NCI-H2196 (cell line): Measurements from ENCODE around the gene IGSF11.
"Not testable (repeated sequence)": the region's sequence is repeated elsewhere in the genome, so short reads cannot be mapped to it uniquely, and the experiment has no call there.

Experiments
- DNase-seq: peaks from one replicate; lab custom pipeline; 2025; ENCODE audit not compliant: unreplicated experiment; lab: John Stamatoyannopoulos, UW

Gene IGSF11

DNA sequence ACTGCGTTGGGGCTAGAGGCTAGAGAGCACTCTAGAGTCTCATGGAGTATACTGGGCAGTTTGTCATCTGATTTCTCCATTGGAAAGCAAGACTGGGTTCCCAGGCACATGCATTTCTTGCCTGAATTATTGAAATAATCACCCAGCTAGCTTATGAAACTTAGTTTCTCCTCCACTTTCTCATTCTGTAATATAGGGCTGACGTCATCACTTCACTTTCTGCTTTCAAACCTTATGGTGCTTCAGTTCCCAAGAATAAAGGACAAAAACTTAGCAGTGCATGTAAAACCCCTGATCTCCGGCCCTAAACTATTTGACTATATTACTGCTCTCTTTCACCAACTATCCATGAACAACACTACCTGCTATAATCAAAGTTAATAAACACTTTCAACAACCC lies 147.9 kb downstream of the IGSF11 start:
- DNase-seq: no peak

DNA sequence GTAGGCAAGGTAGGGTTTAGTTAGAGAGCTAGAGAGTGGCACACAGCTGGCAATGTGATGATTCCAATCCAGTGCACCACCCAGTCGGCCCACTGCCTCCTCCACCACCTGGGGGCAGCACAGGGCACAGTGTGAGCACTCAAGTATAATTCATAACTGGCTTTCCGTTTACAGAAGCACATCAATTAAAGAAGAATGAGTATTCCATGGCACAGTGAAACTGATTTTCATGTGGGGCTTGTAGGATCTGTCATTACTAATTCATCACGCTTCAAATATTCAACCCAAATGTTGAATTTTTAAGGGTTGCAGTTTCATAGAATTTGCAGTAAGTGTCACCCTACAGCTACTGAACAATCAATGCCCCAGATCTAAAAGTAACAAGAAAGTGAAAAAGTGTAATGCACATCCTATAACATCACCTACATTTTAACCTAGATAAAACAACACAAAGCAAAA lies 149.9 kb downstream of the IGSF11 start:
- peak; percentile 81 for DNase-seq

DNA sequence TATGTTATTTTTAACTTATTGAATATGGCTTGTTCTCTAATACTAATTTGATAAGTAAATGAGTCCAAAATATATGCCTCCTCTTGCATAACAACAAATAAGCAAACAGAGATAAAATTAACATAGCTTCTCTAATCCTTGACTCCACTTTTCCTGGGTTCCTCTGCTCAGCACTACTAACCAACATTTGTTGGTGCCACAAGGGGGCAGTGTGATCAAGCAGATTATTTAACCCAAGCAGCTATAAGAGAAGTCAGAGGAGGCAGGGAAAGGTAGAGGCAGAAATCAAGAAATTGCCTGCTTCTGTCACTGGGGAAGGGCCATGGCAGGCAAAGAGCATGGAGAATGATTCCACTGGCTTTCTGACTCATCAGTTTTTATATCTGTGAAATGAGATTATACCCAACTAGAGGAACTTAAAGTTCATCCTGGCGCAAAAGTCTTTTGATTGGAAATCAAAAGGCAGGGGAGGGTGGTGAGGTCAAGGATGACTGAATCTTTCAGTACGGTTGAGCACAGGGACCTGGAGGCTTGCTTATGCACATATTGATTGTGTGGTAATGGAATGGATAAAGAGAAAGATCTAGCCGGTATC lies 152.2 kb downstream of the IGSF11 start:
- DNase-seq: peak; percentile 75

DNA sequence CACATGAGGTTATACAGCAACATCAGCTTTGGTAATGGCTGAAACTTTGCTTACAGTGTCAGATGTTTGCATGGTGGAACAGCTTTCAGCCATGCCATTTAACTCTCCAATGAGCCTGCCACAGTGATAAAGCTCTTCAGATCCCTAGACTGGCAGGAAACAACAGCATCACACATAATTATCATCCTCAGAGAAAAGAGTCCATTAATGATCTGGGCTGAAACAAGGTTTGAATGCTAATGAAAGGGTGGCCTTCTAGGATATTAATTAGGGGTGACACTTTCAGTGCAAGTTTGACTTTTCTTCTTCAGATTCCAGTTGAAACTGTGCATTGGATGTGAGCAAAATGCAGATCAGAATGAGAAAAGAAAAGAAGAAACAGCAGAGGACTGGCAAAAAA lies 166.6 kb downstream of the IGSF11 start:
- DNase-seq: no peak

DNA sequence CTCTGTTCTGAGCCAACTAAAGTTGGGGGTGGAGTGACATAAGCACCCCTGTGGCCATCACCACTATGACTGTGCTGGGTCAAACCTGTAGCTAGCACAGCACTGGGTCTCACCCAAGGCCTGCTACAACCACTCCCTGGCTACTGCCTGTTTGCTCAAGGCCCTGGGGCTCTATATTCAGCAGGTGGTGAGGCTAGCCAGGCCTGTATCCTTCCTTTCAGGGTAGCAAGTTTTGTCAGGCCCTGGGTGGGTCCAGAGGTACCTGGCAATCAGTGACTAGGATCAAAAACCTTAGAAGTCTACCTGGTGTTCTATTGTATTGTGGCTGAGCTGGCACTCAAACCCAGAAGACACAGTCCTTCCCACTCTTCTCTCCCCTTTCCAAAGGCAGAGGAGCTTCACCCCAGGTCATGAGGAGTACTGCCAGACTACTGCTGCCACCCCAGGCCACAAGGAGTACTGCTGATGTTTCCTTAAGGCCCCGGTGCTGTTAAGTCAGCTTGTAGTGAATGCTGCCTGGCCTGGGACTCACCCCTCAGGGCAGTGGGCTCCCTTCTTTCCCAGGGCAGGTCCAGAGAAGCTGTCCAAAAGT lies 170.8 kb downstream of the IGSF11 start:
- no peak for DNase-seq

DNA sequence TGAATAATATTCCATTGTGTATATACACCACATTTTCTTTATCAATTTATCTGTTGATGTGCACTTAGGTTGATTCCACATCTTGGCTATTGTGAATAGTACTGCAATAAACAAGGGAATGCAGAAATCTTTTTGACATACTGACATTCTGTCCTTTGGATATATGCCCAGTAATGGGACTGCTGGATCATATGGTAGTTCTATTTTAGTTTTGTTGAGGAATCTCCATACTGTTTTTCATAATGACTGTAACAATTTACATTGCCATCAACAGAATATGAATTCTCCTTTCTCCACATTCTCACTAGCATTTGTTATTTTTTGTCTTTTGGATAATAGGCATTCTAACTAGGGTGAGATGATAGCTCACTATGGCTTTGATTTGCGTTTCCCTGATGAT lies 174.7 kb downstream of the IGSF11 start:
- no peak for DNase-seq

DNA sequence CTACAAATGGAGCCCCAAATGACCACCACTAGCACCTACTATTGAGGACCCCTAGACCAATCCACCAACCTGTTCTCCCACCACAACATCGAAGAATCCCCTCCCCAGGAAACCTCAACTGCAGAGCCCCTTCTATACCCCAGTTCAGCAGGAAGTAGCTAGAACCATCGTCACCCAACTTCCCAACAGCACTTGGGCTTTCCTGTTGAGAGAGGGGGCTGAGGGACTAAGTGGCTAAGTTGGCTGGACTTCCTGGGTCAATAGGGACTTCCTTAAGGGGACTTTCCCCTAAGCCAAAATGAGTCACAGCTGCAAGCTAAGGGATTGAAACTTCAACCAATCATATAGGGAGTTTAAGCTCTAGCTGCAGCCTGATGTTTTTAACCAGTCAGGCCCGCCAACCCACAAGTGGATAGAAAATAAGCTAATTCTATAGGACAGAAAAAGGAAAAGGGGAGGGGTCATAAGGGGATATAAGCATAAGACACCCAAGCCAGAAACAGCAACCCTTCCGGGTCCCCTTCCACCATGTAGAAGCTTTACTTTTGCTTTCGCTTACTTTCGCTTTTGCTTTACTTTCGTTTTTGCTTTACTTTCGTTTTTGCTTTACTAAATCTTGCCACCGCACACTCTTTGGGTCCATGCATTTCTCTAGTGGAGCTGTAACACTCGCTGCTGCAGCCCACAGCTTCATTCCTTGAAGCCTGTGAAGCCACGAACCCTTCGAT lies 183.0 kb downstream of the IGSF11 start:
- DNase-seq: not testable (repeated sequence)

DNA sequence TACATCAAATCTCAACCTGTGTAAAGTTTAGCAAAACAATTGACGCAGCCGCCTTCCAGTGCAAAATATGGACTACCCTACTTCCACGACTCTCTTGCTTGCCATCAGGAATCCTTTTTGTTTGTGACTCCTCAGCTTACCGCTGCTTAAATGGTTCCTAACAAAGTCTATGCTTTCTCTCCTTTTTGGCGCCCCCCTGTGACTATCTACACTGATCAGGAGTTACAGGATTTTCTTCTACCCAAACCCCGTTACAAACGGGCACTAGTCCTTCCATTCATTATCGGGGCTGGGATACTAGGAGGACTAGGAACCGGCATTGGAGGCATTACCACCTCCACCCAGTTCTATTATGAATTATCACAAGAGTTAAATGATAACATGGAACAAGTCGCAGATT lies 184.0 kb downstream of the IGSF11 start:
- no peak for DNase-seq
